Gastrocnemius medialis (tissue), 4 donors: ENCODE results near the gene PELI3. TPM values are rescaled to one million over a fixed set of nuclear protein-coding genes. Genes with fewer than 3 reads are reported as not detected.
"Not testable (repeated sequence)": the region's sequence is repeated elsewhere in the genome, so short reads cannot be mapped to it uniquely, and the experiment has no call there.

Experiments
- ATAC-seq, 2 donors: fragments of 150-250 bp; one replicate each; pipeline ENCODE4 v1.9.1; 2016
- DNase-seq, 2 donors: peaks; one replicate each; pipeline ENCODE4 v3.0.0-alpha.2; 2019
- H3K27ac ChIP-seq, 4 donors: fragments of 200-600 bp; sonication (generic); 1 replicate in 1 of 4; 2 replicates in 3 of 4; pipeline ENCODE4 v1.5.1; 2016 to 2018; ENCODE audit warnings: mild to moderate bottlenecking in 2 of 4, moderate library complexity in 1 of 4
- H3K27me3 ChIP-seq, 3 donors: fragments of 200-600 bp; sonication (generic) in 2 of 3; 1 replicate in 1 of 3; 2 replicates in 2 of 3; pipeline versions ENCODE4 v1.5.1 to v1.6.0; 2016 to 2019; ENCODE audit warnings: mild to moderate bottlenecking in 1 of 3, moderate library complexity in 1 of 3
- H3K36me3 ChIP-seq, 2 donors: fragments of 200-600 bp; sonication (generic) in 1 of 2; one replicate each; pipeline ENCODE4 v1.5.1; 2017 to 2018
- H3K4me1 ChIP-seq, 2 donors: fragments of 200-600 bp; sonication (generic) in 1 of 2; one replicate each; pipeline ENCODE4 v1.5.1; 2016 to 2017; ENCODE audit warnings: mild to moderate bottlenecking in 2 of 2
- H3K4me3 ChIP-seq, 4 donors: fragments of 200-600 bp; sonication (generic) in 3 of 4; 1 replicate in 1 of 4; 2 replicates in 3 of 4; pipeline ENCODE4 v1.5.1; 2016 to 2019; ENCODE audit warnings: mild to moderate bottlenecking in 2 of 4
- H3K9me3 ChIP-seq, 3 donors: fragments of 200-600 bp; sonication (generic) in 2 of 3; 1 replicate in 1 of 3; 2 replicates in 2 of 3; pipeline ENCODE4 v1.5.1; 2016 to 2019
- CTCF ChIP-seq, 5 experiments: fragments of 450-650 bp in 3 of 5; fragments of 200-600 bp in 2 of 5; sonication (generic) in 2 of 5; IDR thresholded peaks in 4 of 5; conservative IDR thresholded peaks in 1 of 5; 1 replicate in 4 of 5; 2 replicates in 1 of 5; pipeline ENCODE4 v1.5.1; 2016 to 2019; ENCODE audit warnings: antibody characterized with exemption in 5 of 5, mild to moderate bottlenecking in 3 of 5, moderate library complexity in 3 of 5
- POLR2A ChIP-seq, 2 donors: fragments of 450-650 bp; IDR thresholded peaks; one replicate each; pipeline ENCODE4 v1.6.1; 2017; ENCODE audit warnings: antibody characterized with exemption in 2 of 2, mild to moderate bottlenecking in 2 of 2, moderate library complexity in 2 of 2
- in situ Hi-C, 4 donors: fragments of 200-750 bp; cut with MboI; loops; one replicate each; pipeline versions ENCODE4 v1.15.0 to v1.8.0; 2017; ENCODE audit warnings: low sequenced_read_pairs in 4 of 4
- intact Hi-C: fragments of 100-400 bp; cut with DNase I; formaldehyde crosslinking; loops from one replicate; pipeline ENCODE4 v1.15.1; 2023; ENCODE audit warnings: low total_unique reads
- total RNA-seq, 4 donors: library from RNA; depleted of rRNA; stranded (reverse); fragments of >200 nt; gene quantifications; one replicate each; pipeline versions ENCODE4 v1.1.0 to v1.2.3, GENCODE V29; 2016

PELI3 gene
- total RNA-seq, 4 donors from 2014 or later, result 26.1 to 55.9 (median 37.3) TPM

GRCh38 chr11:66454828-66455227 lies 11.9 kb upstream of the PELI3 start:
- no peaks in the 10 kb centered on the region for H3K9me3 ChIP-seq
- no peaks in the 10 kb centered on the region for H3K4me1 ChIP-seq
- no peak overlapping the region for H3K27ac ChIP-seq
- DNase-seq (no peak), ATAC-seq (no peak)
- no peaks in the 10 kb centered on the region for H3K27me3 ChIP-seq
- TF ChIP-seq CTCF (IDR thresholded peaks at IDR 0.05 in 4 of 5, conservative IDR thresholded peaks at IDR 0.05 in 1 of 5) (no peak), POLR2A (IDR thresholded peaks at IDR 0.05) (no peak)
- H3K4me3 ChIP-seq, result no peak overlapping the region
- H3K36me3 ChIP-seq, result no peaks in the 10 kb centered on the region
- in situ Hi-C loops, result no loop called here
- intact Hi-C loops, result no loop called here

GRCh38 chr11:66457826-66458225 lies 8.9 kb upstream of the PELI3 start:
- TF ChIP-seq POLR2A (IDR thresholded peaks at IDR 0.05) (no peak), CTCF (IDR thresholded peaks at IDR 0.05 in 4 of 5, conservative IDR thresholded peaks at IDR 0.05 in 1 of 5) (no peak)

GRCh38 chr11:66459138-66459778 lies 7.4 kb upstream of the PELI3 start:
- no peak overlapping the region for H3K27ac ChIP-seq
- no peaks in the 10 kb centered on the region for H3K4me1 ChIP-seq
- H3K4me3 ChIP-seq, result no peak overlapping the region
- intact Hi-C loops (no loop called here), in situ Hi-C loops (no loop called here)
- DNase-seq, result no peak
- ATAC-seq, result no peak
- TF ChIP-seq CTCF (IDR thresholded peaks at IDR 0.05 in 4 of 5, conservative IDR thresholded peaks at IDR 0.05 in 1 of 5), result no peak
- TF ChIP-seq POLR2A (IDR thresholded peaks at IDR 0.05), result no peak
- no peaks in the 10 kb centered on the region for H3K9me3 ChIP-seq
- H3K36me3 ChIP-seq, result no peaks in the 10 kb centered on the region
- H3K27me3 ChIP-seq, result no peaks in the 10 kb centered on the region

More at GRCh38 chr11:66457826-66458225, 8.9 kb upstream of the PELI3 start:
- no peak for DNase-seq
- in situ Hi-C loops, result no loop called here
- H3K27me3 ChIP-seq, result no peaks in the 10 kb centered on the region
- no peak for ATAC-seq
- no peaks in the 10 kb centered on the region for H3K4me1 ChIP-seq
- H3K9me3 ChIP-seq, result no peaks in the 10 kb centered on the region
- H3K4me3 ChIP-seq, result no peak overlapping the region
- no peaks in the 10 kb centered on the region for H3K36me3 ChIP-seq
- H3K27ac ChIP-seq, result no peak overlapping the region
- intact Hi-C loops, result no loop called here

GRCh38 chr11:66462010-66462409 lies 4.7 kb upstream of the PELI3 start:
- intact Hi-C loops (no loop called here), in situ Hi-C loops (no loop called here)
- TF ChIP-seq CTCF (IDR thresholded peaks at IDR 0.05 in 4 of 5, conservative IDR thresholded peaks at IDR 0.05 in 1 of 5), result no peak
- TF ChIP-seq POLR2A (IDR thresholded peaks at IDR 0.05), result no peak
- Histone ChIP-seq H3K4me3 (no peak overlapping the region), H3K4me1 (peaks cover 0 to 5% of the 10 kb centered on the region in 2 donors), H3K27ac (no peak overlapping the region), H3K27me3 (no peaks in the 10 kb centered on the region), H3K36me3 (no peaks in the 10 kb centered on the region), H3K9me3 (no peaks in the 10 kb centered on the region)
- ATAC-seq (no peak), DNase-seq (no peak)

GRCh38 chr11:66462911-66463310 lies 3.8 kb upstream of the PELI3 start:
- no peak overlapping the region for H3K27ac ChIP-seq
- no peaks in the 10 kb centered on the region for H3K9me3 ChIP-seq
- peaks cover 6 to 10% of the 10 kb centered on the region in 2 donors for H3K4me1 ChIP-seq
- in situ Hi-C loops (no loop called here), intact Hi-C loops (no loop called here)
- ATAC-seq (no peak), DNase-seq (no peak)
- no peak overlapping the region for H3K4me3 ChIP-seq
- no peaks in the 10 kb centered on the region for H3K27me3 ChIP-seq
- no peak for TF ChIP-seq CTCF (IDR thresholded peaks at IDR 0.05 in 4 of 5, conservative IDR thresholded peaks at IDR 0.05 in 1 of 5)
- no peaks in the 10 kb centered on the region for H3K36me3 ChIP-seq

- H3K27ac ChIP-seq, ATAC-seq, H3K4me3 ChIP-seq, in situ Hi-C loops, intact Hi-C loops, H3K36me3 ChIP-seq, H3K9me3 ChIP-seq, DNase-seq, H3K27me3 ChIP-seq: not testable (repeated sequence)
- peaks cover 6 to 10% of the 10 kb centered on the region in 2 donors for H3K4me1 ChIP-seq
These were observed 2.6 kb upstream of the PELI3 start for GRCh38 chr11:66464116-66464515.
